Ascending aorta (tissue), 2 donors: ENCODE data around the gene IRX2. TPM values are rescaled to one million over a fixed set of nuclear protein-coding genes. Genes with fewer than 3 reads are reported as not detected.
A peak's percentile ranks its signal among the peaks of the same experiment; 100 is the strongest.

ENCODE experiments used
- DNase-seq, 2 donors: peaks; one replicate each; pipeline ENCODE4 v3.0.0-alpha.2; 2019; ENCODE audit warnings: low spot score in 2 of 2
- H3K27ac ChIP-seq, 2 donors: fragments of 200-600 bp; sonication (generic); one replicate each; pipeline ENCODE4 v1.5.1; 2016 to 2017; ENCODE audit warnings: mild to moderate bottlenecking in 1 of 2
- H3K27me3 ChIP-seq: fragments of 200-600 bp; sonication (generic); one replicate; pipeline ENCODE4 v1.5.1; 2017
- H3K36me3 ChIP-seq, 2 donors: fragments of 200-600 bp; sonication (generic); one replicate each; pipeline ENCODE4 v1.5.1; 2016
- H3K4me1 ChIP-seq, 2 donors: fragments of 200-600 bp; sonication (generic); one replicate each; pipeline ENCODE4 v1.5.1; 2016 to 2017; ENCODE audit warnings: mild to moderate bottlenecking in 1 of 2
- H3K4me3 ChIP-seq, 2 donors: fragments of 200-600 bp; sonication (generic); one replicate each; pipeline ENCODE4 v1.5.1; 2016 to 2017; ENCODE audit warnings: mild to moderate bottlenecking in 1 of 2
- H3K9me3 ChIP-seq, 2 donors: fragments of 200-600 bp; sonication (generic); one replicate each; pipeline ENCODE4 v1.5.1; 2016
- CTCF ChIP-seq, 3 experiments: fragments of 200-600 bp in 2 of 3; fragments of 450-650 bp in 1 of 3; sonication (generic) in 2 of 3; IDR thresholded peaks; one replicate each; pipeline ENCODE4 v1.5.1; 2016 to 2019; ENCODE audit warnings: antibody characterized with exemption in 3 of 3, mild to moderate bottlenecking in 1 of 3, moderate library complexity in 1 of 3
- intact Hi-C: fragments of 100-400 bp; cut with DNase I; formaldehyde crosslinking; loops from one replicate; pipeline ENCODE4 v1.15.1; 2023
- total RNA-seq: library from RNA; depleted of rRNA; stranded (reverse); fragments of >200 nt; gene quantifications from one replicate; pipeline ENCODE4 v1.1.0, GENCODE V29; 2016

IRX2 gene
- total RNA-seq, 1 donor from 2014 or later = not detected

- intact Hi-C loops = no loop called here
- TF ChIP-seq CTCF (IDR thresholded peaks at IDR 0.05) = no peak
- Histone ChIP-seq H3K4me3 (no peak overlapping the region), H3K27me3 (no peaks in the 10 kb centered on the region), H3K9me3 (no peaks in the 10 kb centered on the region), H3K4me1 (no peaks in the 10 kb centered on the region), H3K36me3 (no peaks in the 10 kb centered on the region), H3K27ac (no peak overlapping the region)
- DNase-seq = no peak
These were observed 28.6 kb downstream of the IRX2 start for GRCh38 chr5:2722901-2723300.

GRCh38 chr5:2721385-2722138, 29.9 kb downstream of the IRX2 start:
- intact Hi-C loops = no loop called here
- Histone ChIP-seq H3K36me3 (no peaks in the 10 kb centered on the region), H3K27ac (no peak overlapping the region), H3K4me3 (no peak overlapping the region), H3K27me3 (no peaks in the 10 kb centered on the region), H3K9me3 (no peaks in the 10 kb centered on the region), H3K4me1 (no peaks in the 10 kb centered on the region)
- no peak for TF ChIP-seq CTCF (IDR thresholded peaks at IDR 0.05)
- DNase-seq = no peak

- Histone ChIP-seq H3K27ac (no peak overlapping the region), H3K36me3 (no peaks in the 10 kb centered on the region), H3K4me1 (no peaks in the 10 kb centered on the region), H3K27me3 (no peaks in the 10 kb centered on the region), H3K4me3 (no peak overlapping the region), H3K9me3 (no peaks in the 10 kb centered on the region)
- DNase-seq = peak in 1 of 2 donors; percentile 1
- TF ChIP-seq CTCF (IDR thresholded peaks at IDR 0.05) = no peak
- intact Hi-C loops = no loop called here
These were observed 32.1 kb downstream of the IRX2 start for GRCh38 chr5:2719332-2719731.

GRCh38 chr5:2718115-2718514, 33.4 kb downstream of the IRX2 start:
- no peak overlapping the region for H3K27ac ChIP-seq
- H3K27me3 ChIP-seq = no peaks in the 10 kb centered on the region
- H3K4me3 ChIP-seq = no peak overlapping the region
- H3K36me3 ChIP-seq = no peaks in the 10 kb centered on the region
- H3K4me1 ChIP-seq = no peaks in the 10 kb centered on the region
- intact Hi-C loops = no loop called here
- TF ChIP-seq CTCF (IDR thresholded peaks at IDR 0.05) = no peak
- DNase-seq = no peak
- H3K9me3 ChIP-seq = no peaks in the 10 kb centered on the region

GRCh38 chr5:2715856-2716255, 35.6 kb downstream of the IRX2 start:
- TF ChIP-seq CTCF (IDR thresholded peaks at IDR 0.05) = no peak
- Histone ChIP-seq H3K27ac (no peak overlapping the region), H3K27me3 (no peaks in the 10 kb centered on the region), H3K9me3 (no peaks in the 10 kb centered on the region), H3K4me1 (no peaks in the 10 kb centered on the region), H3K36me3 (no peaks in the 10 kb centered on the region), H3K4me3 (no peak overlapping the region)
- intact Hi-C loops = no loop called here
- peak in 1 of 2 donors; percentile 19 for DNase-seq
